GM19455 (cell line): ENCODE results near the gene HSD3B7.

Experiments used
- ATAC-seq: cut with Tn5 transposase; IDR thresholded peaks from one replicate; pipeline ENCODE4 v1.9.1; 2021; ENCODE audit not compliant: unreplicated experiment

Gene HSD3B7

DNA sequence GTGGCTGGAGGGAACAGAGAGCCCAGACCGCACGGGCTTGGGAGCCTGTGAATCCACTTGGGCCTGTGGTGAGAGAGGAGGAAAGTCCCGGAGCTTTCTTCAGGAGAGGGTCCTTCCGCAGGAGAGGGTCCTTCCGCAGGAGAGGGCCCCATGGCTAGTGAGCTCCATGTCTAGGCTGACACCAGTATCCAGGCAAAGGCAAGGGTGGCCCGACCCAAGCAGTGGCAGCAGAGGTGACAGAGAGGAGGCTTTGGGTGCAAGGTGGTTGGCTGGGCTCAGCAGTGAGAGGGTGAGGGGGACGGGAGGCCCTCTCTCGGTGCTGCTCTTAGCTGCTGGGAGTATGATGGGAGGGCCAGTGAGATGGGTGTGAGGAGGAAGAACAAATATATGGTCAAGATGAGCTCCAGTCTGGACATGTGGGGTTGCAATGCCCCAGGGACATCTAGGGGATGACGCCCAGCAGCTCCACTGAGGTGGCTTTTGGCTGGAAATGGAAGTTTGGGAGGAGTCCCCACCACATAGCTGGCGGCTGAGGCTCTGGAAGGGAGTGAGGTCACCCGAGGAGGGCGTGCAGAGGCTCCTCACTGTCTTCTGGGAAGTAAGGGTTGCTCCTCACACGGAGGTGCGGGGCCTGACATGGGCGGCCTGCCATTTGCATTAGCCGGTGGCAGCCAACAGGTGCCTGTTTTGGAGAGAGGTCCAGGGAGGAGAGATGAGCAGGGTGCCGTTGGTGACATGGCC lies 2.3 kb upstream of the HSD3B7 start:
- no peak for ATAC-seq

DNA sequence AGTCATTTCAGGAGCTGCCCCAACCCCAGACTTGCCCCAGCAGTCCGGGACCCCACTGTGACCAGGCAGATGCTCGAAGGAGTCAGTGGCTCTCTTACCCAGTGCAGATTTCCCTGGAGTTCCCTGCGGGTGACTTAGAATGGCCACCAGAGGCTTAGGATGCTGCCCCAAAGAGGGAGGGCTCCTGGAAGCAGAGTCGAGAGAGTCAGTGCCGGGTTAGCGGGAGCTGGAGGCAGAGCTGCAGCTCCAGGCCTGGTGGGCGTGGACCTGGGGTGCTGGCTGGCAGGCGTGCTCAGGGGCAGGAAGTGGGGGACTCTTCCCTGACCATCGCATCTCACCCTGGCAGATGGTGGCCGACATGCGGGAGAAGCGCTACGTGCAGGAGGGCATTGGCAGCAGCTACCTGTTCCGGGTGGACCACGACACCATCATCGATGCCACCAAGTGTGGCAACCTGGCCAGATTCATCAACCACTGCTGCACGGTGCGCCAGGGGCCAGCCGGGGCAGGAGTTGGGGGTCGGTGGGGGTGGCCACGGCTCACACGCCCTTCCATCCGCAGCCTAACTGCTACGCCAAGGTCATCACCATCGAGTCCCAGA lies 1.6 kb upstream of the HSD3B7 start:
- no peak for ATAC-seq

DNA sequence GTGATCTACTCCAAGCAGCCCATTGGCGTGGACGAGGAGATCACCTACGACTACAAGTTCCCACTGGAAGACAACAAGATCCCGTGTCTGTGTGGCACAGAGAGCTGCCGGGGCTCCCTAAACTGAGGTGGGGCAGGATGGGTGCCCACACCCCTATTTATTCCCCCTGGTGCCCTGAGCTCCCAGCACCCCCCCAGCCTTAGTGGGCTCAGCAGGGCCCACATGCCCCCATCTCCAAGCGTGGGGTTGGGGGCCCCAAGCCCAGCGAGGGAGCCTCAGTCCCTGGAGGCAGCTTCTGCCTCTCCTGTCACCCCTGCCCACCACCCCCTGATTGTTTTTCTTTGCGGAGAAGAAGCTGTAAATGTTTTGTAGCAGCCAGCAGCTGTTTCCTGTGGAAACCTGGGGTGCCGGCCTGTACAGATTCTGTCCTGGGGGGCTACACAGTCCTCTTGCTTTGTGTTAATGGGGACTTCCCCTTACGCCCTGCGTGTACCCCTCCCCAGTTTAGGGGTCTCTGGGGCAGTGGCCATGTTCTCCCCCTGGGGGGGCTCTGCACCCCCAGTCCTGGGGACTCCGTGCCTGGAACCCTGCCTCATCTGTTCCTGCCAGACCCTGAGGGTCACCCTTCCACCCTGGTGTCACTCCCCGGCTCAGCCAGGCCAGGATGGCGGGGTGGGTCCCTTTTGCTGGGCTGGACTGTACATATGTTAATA lies 953 bp upstream of the HSD3B7 start:
- ATAC-seq: no peak

DNA sequence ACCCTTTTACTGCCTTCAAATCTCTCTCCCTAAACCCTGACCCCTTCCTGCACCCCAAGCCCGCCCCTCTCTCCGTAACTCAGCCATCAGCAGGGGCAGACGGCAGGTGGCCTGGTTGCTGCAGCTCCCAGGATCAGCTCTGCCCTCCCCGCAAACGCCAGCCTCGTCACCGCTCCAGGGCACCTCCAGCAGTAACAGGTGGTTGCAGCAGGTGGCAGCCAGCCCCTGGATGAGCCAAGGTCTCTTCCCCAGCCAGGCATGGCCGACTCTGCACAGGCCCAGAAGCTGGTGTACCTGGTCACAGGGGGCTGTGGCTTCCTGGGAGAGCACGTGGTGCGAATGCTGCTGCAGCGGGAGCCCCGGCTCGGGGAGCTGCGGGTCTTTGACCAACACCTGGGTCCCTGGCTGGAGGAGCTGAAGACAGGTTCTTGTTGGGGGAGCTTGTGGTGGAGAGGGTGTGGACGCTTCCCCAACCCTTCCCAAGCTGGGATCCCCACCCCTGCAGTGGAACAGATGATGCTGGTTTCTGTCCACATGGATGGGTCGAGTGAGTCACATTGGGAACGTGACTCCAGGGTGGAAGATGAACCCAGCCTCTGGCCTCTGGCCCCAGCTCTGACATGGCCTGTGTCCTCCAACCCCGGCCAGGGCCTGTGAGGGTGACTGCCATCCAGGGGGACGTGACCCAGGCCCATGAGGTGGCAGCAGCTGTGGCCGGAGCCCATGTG lies 558 bp downstream of the HSD3B7 start:
- ATAC-seq: no peak

DNA sequence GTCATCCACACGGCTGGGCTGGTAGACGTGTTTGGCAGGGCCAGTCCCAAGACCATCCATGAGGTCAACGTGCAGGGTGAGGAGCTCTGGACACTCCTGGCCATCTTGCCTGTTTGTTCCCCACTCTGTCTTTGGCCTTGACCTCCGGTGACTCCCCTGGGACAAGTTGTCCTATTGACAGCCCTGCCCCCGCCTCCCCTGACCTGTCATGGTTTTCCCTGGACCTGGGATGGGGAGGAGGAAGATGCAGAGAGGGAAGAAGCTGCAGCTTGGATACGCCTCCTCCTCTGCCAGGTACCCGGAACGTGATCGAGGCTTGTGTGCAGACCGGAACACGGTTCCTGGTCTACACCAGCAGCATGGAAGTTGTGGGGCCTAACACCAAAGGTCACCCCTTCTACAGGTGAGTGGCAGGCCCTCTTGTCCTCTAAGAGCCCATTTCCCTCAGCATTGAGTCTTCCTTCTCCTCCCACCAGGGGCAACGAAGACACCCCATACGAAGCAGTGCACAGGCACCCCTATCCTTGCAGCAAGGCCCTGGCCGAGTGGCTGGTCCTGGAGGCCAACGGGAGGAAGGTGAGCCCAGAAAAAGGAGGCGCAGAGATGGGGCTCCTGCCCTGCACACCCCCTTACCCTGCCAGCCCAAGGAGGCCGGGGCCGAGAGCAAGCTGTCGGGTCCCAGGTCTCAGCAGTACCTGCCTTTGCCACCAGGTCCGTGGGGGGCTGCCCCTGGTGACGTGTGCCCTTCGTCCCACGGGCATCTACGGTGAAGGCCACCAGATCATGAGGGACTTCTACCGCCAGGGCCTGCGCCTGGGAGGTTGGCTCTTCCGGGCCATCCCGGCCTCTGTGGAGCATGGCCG lies 1.4 kb downstream of the HSD3B7 start:
- no peak for ATAC-seq

DNA sequence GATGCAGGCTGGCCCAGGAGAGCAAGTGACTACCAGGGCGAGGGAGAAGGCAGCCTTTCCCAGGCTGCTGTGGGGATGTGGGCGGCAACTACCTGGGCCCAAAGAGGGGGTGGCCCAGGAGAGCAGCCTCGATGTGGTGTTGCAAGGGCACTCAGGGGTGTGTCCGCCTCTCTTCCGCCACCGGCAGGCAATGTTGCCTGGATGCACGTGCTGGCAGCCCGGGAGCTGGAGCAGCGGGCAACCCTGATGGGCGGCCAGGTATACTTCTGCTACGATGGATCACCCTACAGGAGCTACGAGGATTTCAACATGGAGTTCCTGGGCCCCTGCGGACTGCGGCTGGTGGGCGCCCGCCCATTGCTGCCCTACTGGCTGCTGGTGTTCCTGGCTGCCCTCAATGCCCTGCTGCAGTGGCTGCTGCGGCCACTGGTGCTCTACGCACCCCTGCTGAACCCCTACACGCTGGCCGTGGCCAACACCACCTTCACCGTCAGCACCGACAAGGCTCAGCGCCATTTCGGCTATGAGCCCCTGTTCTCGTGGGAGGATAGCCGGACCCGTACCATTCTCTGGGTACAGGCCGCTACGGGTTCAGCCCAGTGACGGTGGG lies 2.7 kb downstream of the HSD3B7 start:
- no peak for ATAC-seq

DNA sequence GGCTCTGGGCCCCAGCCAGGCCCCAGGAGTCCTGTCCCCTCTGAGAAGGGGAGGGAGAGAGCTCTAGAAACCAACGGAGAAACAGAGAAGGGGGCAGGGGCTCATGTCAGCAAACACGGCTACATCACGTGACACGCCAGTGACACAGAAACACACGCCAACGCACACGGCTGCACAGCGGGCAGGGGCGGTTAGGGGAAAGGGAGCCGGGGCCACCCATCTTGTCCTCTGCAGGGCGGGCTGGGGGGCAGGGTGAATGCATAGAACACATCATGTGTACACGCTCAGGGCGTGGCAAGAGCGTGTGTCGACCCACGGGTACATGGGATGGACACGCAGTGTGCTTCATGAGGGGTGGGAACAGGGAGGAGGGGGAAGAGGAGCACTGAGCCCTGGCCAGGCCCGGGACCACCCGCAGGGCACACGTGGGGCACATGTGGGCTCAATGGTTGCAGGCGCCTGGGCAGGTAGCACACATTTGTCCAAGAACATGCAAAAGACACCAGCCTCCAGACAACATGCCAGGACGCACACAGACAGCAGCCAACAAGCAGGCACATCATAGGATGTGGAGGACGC lies 4.6 kb downstream of the HSD3B7 start:
- no peak for ATAC-seq

DNA sequence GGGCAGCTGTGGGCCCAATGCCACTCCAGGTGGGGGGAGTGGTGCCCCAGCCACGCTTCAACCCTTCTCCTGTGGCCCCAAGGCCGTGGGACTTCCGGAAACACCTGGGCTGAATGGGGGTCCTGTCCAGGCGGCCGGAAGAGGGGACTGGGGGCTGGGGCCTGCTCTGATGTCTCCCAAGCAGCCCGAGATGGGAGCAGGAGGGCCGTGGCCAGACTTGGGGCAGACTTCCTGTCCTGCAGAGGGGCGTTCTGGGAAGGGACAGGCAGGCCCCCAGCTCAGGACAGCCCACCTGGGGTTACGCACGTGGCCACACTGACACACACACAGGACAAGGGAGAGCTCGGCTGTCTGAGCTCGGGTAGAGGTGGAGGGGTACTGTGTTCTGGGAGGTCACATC lies 5.1 kb downstream of the HSD3B7 start:
- ATAC-seq: no peak

DNA sequence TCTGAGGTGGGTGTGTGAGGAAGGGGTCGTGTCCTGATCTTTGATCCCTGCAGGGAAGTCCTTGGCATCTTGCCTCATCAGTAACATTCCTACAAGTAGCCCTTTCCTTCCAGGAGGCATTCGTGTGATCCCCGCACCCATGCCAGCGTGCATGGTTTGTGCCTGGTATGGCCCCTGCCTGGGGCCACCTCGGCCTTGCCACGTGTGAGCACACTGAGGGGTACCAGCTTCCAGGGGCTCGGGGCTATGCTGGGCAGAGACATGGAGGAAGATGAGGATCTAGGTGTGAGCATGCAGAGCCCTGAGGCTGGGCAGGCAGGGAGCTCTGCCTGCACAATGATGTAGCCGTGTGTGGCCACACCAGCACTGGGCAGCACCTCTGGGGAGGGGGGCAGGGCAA lies 6.0 kb downstream of the HSD3B7 start:
- no peak for ATAC-seq

DNA sequence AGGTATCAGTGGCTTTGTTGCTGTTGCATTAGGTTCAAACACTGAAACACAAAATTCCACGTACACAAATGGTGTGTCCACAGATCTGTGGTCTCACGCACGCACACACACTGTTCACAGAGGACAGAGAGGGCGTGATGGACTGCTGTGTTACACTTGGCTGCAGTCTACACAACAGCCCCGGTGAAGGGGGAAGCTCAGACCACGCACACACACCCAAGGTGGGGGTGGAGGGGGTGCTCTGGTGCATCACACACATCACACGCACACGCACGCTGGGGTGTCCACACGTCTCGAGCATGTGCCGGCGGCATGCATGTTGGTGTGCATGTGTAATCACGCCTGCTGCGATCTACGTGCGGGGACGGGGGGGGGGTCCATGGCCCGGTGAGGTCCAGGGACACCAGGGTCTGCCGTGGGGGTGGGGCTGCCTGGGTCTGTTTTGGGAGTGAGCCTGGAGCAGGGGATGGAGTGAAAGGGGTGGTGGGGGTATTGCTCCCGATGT lies 7.3 kb downstream of the HSD3B7 start:
- ATAC-seq: no peak

DNA sequence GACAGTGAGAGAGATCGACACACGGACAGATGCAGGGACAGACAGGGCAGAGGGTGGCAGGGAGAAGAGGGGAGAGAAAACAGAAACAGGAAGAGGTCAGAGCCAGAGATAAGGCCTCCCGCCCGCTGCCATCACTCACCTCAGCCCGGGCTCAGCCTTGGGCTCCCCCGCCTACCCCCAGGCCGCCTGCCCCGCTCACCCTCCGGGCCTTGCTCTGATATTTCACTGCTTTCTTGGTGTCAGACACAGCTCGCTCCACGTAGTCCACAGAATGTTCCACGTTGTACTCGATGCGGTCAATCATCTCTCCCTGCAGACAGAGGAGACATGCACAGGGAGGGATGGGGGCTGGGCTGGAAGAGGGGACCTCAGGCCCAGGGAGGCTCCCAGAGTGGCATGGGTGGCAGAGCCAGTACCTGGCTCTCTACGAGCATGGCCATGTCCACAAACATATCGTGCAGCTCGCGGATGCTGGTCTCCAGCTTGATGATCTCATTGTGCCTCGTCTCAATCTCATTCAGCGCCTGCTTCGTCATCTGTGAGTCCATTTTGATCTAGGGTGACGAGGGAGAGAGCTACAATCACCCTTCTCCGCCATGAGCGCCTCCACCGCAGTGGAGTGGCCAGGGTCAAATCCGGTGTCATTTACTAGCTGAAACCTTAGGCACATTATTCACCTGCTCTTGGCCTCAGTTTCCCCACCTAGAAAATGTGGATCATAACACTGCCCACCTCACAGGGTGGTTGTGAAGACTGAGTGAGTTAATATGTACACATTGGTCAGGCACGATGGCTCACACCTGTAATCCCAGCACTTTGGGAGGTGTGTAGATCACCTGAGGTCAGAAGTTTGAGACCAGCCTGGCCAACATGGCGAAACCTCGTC lies 8.2 kb downstream of the HSD3B7 start:
- ATAC-seq: no peak

DNA sequence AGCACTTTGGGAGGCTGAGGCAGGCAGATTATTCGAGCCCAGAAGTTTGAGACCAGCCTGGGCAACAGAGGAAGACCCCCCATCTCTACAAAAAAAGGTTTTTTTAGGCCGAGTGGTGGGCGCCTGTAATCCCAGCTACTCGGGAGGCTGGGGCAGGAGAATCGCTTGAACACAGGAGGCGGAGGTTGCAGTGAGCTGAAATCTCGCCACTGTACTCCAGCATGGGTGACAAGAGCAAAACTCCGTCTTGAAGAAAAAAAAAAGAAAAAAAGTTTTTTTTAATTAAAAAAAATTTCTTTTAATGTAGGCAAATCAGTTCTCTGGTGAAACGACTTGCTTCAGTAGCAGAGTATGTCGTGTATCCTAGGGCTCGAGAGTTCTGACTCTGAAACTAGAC lies 10.9 kb downstream of the HSD3B7 start:
- ATAC-seq: no peak

DNA sequence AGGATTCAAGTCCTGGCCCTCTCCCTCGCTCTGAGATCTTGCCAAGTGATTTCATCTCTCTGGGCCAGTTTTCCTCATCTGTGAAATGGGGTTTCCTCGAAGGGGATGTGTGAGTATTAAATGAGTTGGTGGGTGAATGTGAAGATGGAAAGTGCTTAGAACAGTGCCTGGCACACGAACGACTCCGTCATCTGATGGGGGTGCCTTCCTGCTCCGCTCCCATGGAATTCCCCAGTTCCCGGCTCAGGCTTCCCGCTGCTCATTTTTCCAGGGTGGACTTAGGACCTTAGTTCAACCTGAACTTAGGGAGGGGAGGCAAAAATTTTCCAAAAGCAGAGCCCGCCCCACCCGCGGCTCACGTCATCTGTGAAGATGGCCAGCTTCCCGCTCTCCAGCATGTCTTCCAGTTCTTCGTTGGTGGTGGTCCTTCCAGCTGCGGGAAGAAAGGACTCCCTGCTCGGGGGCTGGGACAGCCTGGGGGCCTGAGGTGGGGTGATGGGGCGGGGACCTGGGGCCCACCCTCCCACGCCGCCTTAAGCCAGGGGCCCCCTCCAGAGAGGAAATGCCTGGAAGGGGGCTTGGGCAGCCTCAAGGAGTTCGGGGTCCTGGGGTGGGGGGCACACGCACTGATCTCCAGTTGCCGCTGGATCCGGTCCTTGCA lies 11.4 kb downstream of the HSD3B7 start:
- ATAC-seq: peak; percentile 15

DNA sequence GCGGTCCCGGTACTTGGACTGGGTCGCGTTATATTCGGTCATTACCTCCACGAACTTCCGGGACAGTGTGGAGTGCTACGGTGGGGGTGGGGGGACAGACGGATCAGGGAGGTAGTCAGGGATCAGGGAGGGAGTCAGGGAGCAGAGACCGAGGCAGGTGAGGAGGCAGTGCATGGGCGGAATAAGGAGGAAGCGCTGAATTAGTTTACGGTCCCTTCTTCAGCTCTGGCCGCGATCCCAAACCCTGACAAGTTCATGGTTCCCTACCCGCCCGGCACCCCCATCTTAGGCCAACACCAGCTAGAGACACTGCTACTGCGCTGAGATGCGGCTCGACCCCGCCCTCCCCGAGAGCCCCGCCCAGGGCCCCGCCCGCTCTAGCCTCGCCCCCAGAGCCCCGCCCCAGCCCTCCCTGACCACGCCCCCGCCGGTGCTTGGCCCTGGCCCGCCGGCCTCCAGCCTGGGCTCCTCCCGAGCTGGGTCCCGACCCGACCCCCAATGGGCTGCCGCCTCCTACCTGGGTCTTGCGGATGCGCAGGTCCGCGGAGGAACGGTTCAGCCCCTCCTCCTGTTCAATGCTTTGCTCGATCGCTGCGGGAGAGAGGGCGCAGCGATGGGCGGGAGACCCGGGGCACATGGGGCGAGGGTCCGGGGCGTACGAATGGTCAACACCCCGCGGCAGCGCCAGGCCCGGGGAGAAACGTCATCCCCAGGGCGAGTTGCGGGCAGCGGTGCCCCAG lies 12.1 kb downstream of the HSD3B7 start:
- ATAC-seq: peak; percentile 66

DNA sequence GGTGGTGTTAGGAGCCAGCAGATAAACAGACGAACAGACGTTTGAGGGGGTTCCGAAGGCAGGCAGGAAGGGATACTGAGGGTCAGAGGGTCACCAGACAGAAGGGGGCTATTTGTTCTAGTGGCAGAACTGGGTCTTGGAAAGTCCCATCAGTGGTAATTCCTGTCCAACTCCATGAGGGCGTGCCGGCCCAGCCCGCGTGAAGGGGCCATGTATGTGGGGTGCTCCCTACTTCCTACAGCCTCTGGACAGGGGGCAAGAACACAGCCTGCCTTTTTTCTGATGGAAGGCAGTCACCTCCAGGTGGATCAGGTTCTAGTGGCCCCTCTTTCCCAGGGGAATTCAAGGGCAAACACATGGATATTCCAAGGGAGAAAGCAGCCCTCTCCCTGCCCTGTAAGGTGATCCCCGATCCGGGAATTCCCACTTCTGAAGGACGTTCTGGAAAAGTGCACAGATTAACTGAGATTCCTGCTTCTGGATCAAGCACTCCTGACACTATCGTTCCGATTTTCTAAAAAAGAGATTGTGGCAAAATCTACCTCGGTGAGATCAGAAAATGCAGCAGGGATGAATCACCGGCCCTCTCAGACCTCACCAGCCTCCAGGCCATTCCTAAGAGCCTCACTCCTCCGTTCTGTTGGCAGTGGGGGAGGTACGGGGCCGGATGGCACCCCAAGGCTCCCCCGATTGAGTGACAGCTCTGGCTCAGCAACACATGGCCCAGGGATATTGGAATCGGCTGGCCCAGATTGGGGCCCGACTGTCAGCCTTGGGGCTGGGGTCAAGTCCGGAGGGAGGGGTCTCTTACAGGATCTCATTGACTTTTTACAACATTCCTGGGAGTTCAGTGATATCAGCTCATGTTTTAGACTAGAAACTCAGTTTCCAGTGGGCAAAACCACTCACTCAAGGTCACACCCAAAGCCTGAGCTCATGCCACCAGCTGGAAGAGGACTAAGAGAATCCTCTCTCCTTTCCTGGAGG lies 13.0 kb downstream of the HSD3B7 start:
- no peak for ATAC-seq
